ENCODE results near the gene SLIT3. TPM values are rescaled to one million over a fixed set of nuclear protein-coding genes. Genes with fewer than 3 reads are reported as not detected.

SLIT3 gene
- total RNA-seq, 1 experiment from 2014 or later = not detected

DNA sequence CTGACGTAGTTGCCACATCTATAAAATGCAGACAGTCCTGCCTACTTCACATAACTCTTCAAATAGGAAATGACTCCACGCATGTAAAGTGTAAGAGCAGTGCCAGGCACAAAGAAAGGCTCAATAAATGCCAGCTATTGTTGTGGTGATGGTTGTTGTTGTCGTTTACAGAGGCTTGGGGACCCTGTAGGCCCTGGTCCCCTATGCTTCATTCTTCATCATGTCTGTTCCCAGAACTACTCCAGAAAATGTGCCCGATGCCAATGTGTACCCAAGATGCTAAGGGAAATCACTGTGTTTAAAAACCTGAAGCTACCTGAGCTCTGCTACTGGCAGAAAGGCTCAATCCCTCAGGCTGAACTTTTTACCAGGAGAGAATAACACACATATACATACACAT is 9.1 kb downstream of the SLIT3 start:
- no peak overlapping the region for H3K4me3 ChIP-seq
- DNase-seq = no peak
- no peaks in the 10 kb centered on the region for H3K79me2 ChIP-seq (ENCODE audit: low read depth)
- no peaks in the 10 kb centered on the region for H3F3A ChIP-seq (ENCODE audit: insufficient read depth, low read depth)
- BruUV-seq (replicated peaks) = no TSS peak
- intact Hi-C loops (cut with micrococcal nuclease; ENCODE audit: unreplicated experiment) = no loop called here
- peaks cover 52% of the 10 kb centered on the region for H3K27me3 ChIP-seq (ENCODE audit: insufficient read depth, low read depth)
- no peaks in the 10 kb centered on the region for H3K9me2 ChIP-seq (ENCODE audit: insufficient read depth)
- no peaks in the 10 kb centered on the region for H4K20me1 ChIP-seq (ENCODE audit: insufficient read depth)
- ChIA-PET POLR2A (ENCODE audit: unreplicated experiment) (no interaction called here), CTCF (no interaction called here)
- H3K27ac ChIP-seq = no peak overlapping the region
- H3K4me2 ChIP-seq = no peak overlapping the region
- no peak overlapping the region for H2AFZ ChIP-seq
- TF ChIP-seq, protein P1, sequence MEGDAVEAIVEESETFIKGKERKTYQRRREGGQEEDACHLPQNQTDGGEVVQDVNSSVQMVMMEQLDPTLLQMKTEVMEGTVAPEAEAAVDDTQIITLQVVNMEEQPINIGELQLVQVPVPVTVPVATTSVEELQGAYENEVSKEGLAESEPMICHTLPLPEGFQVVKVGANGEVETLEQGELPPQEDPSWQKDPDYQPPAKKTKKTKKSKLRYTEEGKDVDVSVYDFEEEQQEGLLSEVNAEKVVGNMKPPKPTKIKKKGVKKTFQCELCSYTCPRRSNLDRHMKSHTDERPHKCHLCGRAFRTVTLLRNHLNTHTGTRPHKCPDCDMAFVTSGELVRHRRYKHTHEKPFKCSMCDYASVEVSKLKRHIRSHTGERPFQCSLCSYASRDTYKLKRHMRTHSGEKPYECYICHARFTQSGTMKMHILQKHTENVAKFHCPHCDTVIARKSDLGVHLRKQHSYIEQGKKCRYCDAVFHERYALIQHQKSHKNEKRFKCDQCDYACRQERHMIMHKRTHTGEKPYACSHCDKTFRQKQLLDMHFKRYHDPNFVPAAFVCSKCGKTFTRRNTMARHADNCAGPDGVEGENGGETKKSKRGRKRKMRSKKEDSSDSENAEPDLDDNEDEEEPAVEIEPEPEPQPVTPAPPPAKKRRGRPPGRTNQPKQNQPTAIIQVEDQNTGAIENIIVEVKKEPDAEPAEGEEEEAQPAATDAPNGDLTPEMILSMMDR (conservative IDR thresholded peaks at IDR 0.05) = no peak
- TF ChIP-seq EZH2 (IDR thresholded peaks at IDR 0.05; ENCODE audit: low read depth) = no peak
- H3K9me3 ChIP-seq (ENCODE audit: insufficient read depth, low read depth) = no peaks in the 10 kb centered on the region
- no peaks in the 10 kb centered on the region for H3K36me3 ChIP-seq (ENCODE audit: low read depth)
- no peaks in the 10 kb centered on the region for H3K4me1 ChIP-seq (replicated peaks; ENCODE audit: insufficient read depth)

DNA sequence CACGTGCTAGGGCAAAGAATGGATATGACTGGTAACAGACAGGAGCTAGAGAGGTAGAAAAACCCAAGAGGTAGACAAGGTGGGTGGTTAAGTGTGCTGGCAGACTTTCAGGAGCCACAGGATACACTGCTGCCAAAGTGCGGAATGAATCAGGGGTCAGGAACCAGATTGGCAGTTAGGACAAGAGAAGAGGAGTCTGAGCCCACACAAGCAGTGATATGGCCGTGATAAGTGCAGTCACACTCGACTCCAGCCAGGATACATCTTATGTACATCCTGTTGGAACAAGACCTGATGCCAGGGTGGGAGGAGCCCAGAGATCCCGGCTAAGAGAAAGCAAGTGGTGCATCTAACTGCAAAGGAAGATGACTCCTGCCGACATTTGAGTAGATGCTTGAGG is 10.0 kb downstream of the SLIT3 start:
- Histone ChIP-seq H3K4me3 (no peak overlapping the region), H3K79me2 (ENCODE audit: low read depth) (no peaks in the 10 kb centered on the region), H4K20me1 (ENCODE audit: insufficient read depth) (no peaks in the 10 kb centered on the region), H3K4me1 (replicated peaks; ENCODE audit: insufficient read depth) (no peaks in the 10 kb centered on the region), H3K27me3 (ENCODE audit: insufficient read depth, low read depth) (peaks cover 62% of the 10 kb centered on the region), H3K9me2 (ENCODE audit: insufficient read depth) (no peaks in the 10 kb centered on the region), H3K9me3 (ENCODE audit: insufficient read depth, low read depth) (no peaks in the 10 kb centered on the region; the same call in 1 of the 2 replicates), H2AFZ (no peak overlapping the region), H3K27ac (no peak overlapping the region), H3F3A (ENCODE audit: insufficient read depth, low read depth) (no peaks in the 10 kb centered on the region), H3K36me3 (ENCODE audit: low read depth) (no peaks in the 10 kb centered on the region), H3K4me2 (no peak overlapping the region)
- ChIA-PET CTCF (no interaction called here), POLR2A (ENCODE audit: unreplicated experiment) (no interaction called here)
- intact Hi-C loops (cut with micrococcal nuclease; ENCODE audit: unreplicated experiment) = no loop called here
- no TSS peak for BruUV-seq (replicated peaks)
- DNase-seq = no peak
- TF ChIP-seq, protein P1 (conservative IDR thresholded peaks at IDR 0.05) = no peak
- TF ChIP-seq EZH2 (IDR thresholded peaks at IDR 0.05; ENCODE audit: low read depth) = no peak

DNA sequence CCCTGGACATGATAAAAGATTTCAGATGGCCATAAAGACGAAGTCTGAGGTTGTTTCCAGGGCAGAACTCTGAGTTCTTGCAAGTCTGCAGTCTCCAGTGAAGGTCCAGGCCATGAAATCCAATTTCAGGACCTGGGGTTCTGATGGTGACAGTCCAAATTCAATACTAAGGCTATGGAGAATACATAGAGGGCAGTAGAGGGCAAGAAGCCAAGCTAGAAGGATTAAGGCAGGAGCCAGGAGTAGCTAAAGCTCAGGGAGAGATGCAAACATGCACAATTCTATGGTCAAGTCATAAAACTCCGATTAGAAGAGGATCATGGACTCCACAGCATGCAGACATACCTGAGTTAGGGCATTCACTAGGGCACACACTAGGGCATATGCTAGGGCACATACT is 11.4 kb downstream of the SLIT3 start:
- intact Hi-C loops (cut with micrococcal nuclease; ENCODE audit: unreplicated experiment) = no loop called here
- ChIA-PET POLR2A (ENCODE audit: unreplicated experiment) (no interaction called here), CTCF (no interaction called here)
- no peaks in the 10 kb centered on the region for H3K9me2 ChIP-seq (ENCODE audit: insufficient read depth)
- H3K27ac ChIP-seq = no peak overlapping the region
- H3K36me3 ChIP-seq (ENCODE audit: low read depth) = no peaks in the 10 kb centered on the region
- H3K27me3 ChIP-seq (ENCODE audit: insufficient read depth, low read depth) = peaks cover 75% of the 10 kb centered on the region
- H3K9me3 ChIP-seq (ENCODE audit: insufficient read depth, low read depth) = no peaks in the 10 kb centered on the region; the same call in 1 of the 2 replicates
- no peaks in the 10 kb centered on the region for H3K79me2 ChIP-seq (ENCODE audit: low read depth)
- BruUV-seq (replicated peaks) = no TSS peak
- H3K4me1 ChIP-seq (replicated peaks; ENCODE audit: insufficient read depth) = no peaks in the 10 kb centered on the region
- H2AFZ ChIP-seq = no peak overlapping the region
- no peak overlapping the region for H3K4me3 ChIP-seq
- DNase-seq = no peak
- no peak for TF ChIP-seq EZH2 (IDR thresholded peaks at IDR 0.05; ENCODE audit: low read depth)
- TF ChIP-seq, protein P1 (conservative IDR thresholded peaks at IDR 0.05) = peak; percentile 35; the same call in 1 of the 2 replicates
- H3F3A ChIP-seq (ENCODE audit: insufficient read depth, low read depth) = no peaks in the 10 kb centered on the region
- H3K4me2 ChIP-seq = no peak overlapping the region
- H4K20me1 ChIP-seq (ENCODE audit: insufficient read depth) = no peaks in the 10 kb centered on the region

Measured in PC-9 (cell line).